Measurements from ENCODE around the gene VDAC1.
"Not testable (repeated sequence)": the region's sequence is repeated elsewhere in the genome, so short reads cannot be mapped to it uniquely, and the experiment has no call there.

The VDAC1 gene

GRCh38 chr5:133941456-133942196 is 63.1 kb downstream of the VDAC1 start:
- no CpG with 5 or more reads among the region's 8 CpGs for WGBS (ENCODE audit: insufficient coverage, insufficient read length)
- Histone ChIP-seq H3K4me1 (ENCODE audit: control insufficient read depth, insufficient read depth, low read length) (no peaks in the 10 kb centered on the region; the same call in 1 of the 2 replicates), H3K9me3 (ENCODE audit: control insufficient read depth, insufficient read depth, low read length) (no peaks in the 10 kb centered on the region), H3K36me3 (ENCODE audit: control insufficient read depth, insufficient read depth, low read length) (no peaks in the 10 kb centered on the region), H3K27ac (ENCODE audit: low read length) (no peak overlapping the region), H3K4me3 (ENCODE audit: low read length) (no peak overlapping the region), H3K27me3 (ENCODE audit: control insufficient read depth, insufficient read depth, low read length) (no peaks in the 10 kb centered on the region)
- DNase-seq (ENCODE audit: low read depth, low spot score) = no peak

GRCh38 chr5:133939668-133940067 is 65.1 kb downstream of the VDAC1 start:
- Histone ChIP-seq H3K27me3 (ENCODE audit: control insufficient read depth, insufficient read depth, low read length) (no peaks in the 10 kb centered on the region), H3K27ac (ENCODE audit: low read length) (no peak overlapping the region), H3K36me3 (ENCODE audit: control insufficient read depth, insufficient read depth, low read length) (no peaks in the 10 kb centered on the region), H3K4me1 (ENCODE audit: control insufficient read depth, insufficient read depth, low read length) (no peaks in the 10 kb centered on the region; the same call in 1 of the 2 replicates), H3K4me3 (ENCODE audit: low read length) (no peak overlapping the region), H3K9me3 (ENCODE audit: control insufficient read depth, insufficient read depth, low read length) (no peaks in the 10 kb centered on the region)
- no peak for DNase-seq (ENCODE audit: low read depth, low spot score)
- no CpG with 5 or more reads among the region's 3 CpGs for WGBS (ENCODE audit: insufficient coverage, insufficient read length)

GRCh38 chr5:133938929-133939328 is 65.8 kb downstream of the VDAC1 start:
- no peak for DNase-seq (ENCODE audit: low read depth, low spot score)
- WGBS (ENCODE audit: insufficient coverage, insufficient read length) = no CpG with 5 or more reads among the region's 3 CpGs
- no peaks in the 10 kb centered on the region for H3K27me3 ChIP-seq (ENCODE audit: control insufficient read depth, insufficient read depth, low read length)
- no peaks in the 10 kb centered on the region for H3K36me3 ChIP-seq (ENCODE audit: control insufficient read depth, insufficient read depth, low read length)
- no peak overlapping the region for H3K4me3 ChIP-seq (ENCODE audit: low read length)
- H3K4me1 ChIP-seq (ENCODE audit: control insufficient read depth, insufficient read depth, low read length) = no peaks in the 10 kb centered on the region; the same call in 1 of the 2 replicates
- H3K9me3 ChIP-seq (ENCODE audit: control insufficient read depth, insufficient read depth, low read length) = no peaks in the 10 kb centered on the region
- no peak overlapping the region for H3K27ac ChIP-seq (ENCODE audit: low read length)

- DNase-seq (ENCODE audit: low read depth, low spot score) = no peak
- Histone ChIP-seq H3K4me1 (ENCODE audit: control insufficient read depth, insufficient read depth, low read length) (no peaks in the 10 kb centered on the region; the same call in 1 of the 2 replicates), H3K27me3 (ENCODE audit: control insufficient read depth, insufficient read depth, low read length) (no peaks in the 10 kb centered on the region), H3K27ac (ENCODE audit: low read length) (no peak overlapping the region), H3K36me3 (ENCODE audit: control insufficient read depth, insufficient read depth, low read length) (no peaks in the 10 kb centered on the region), H3K4me3 (ENCODE audit: low read length) (no peak overlapping the region), H3K9me3 (ENCODE audit: control insufficient read depth, insufficient read depth, low read length) (no peaks in the 10 kb centered on the region)
- 100% methylated on average over 1 of the region's 6 CpGs for WGBS (ENCODE audit: insufficient coverage, insufficient read length)
Measured at GRCh38 chr5:133938039-133938821, 66.5 kb downstream of the VDAC1 start.

- not testable (repeated sequence) for H3K36me3 ChIP-seq (ENCODE audit: control insufficient read depth, insufficient read depth, low read length); H3K4me1 ChIP-seq (ENCODE audit: control insufficient read depth, insufficient read depth, low read length); DNase-seq (ENCODE audit: low read depth, low spot score); H3K9me3 ChIP-seq (ENCODE audit: control insufficient read depth, insufficient read depth, low read length); H3K27me3 ChIP-seq (ENCODE audit: control insufficient read depth, insufficient read depth, low read length); H3K27ac ChIP-seq (ENCODE audit: low read length); H3K4me3 ChIP-seq (ENCODE audit: low read length)
- WGBS (ENCODE audit: insufficient coverage, insufficient read length) = no CpG with 5 or more reads among the region's 3 CpGs
Measured at GRCh38 chr5:133937628-133938027, 67.1 kb downstream of the VDAC1 start.

- WGBS (ENCODE audit: insufficient coverage, insufficient read length) = no CpG with 5 or more reads among the region's 3 CpGs
- no peak for DNase-seq (ENCODE audit: low read depth, low spot score)
Measured at GRCh38 chr5:133936651-133937015, 68.1 kb downstream of the VDAC1 start.

GRCh38 chr5:133935991-133936650 is 68.7 kb downstream of the VDAC1 start:
- not testable (repeated sequence) for H3K36me3 ChIP-seq (ENCODE audit: control insufficient read depth, insufficient read depth, low read length); H3K4me3 ChIP-seq (ENCODE audit: low read length); H3K27ac ChIP-seq (ENCODE audit: low read length); H3K9me3 ChIP-seq (ENCODE audit: control insufficient read depth, insufficient read depth, low read length); H3K4me1 ChIP-seq (ENCODE audit: control insufficient read depth, insufficient read depth, low read length); DNase-seq (ENCODE audit: low read depth, low spot score); H3K27me3 ChIP-seq (ENCODE audit: control insufficient read depth, insufficient read depth, low read length)
- no CpG with 5 or more reads among the region's 10 CpGs for WGBS (ENCODE audit: insufficient coverage, insufficient read length)

More at GRCh38 chr5:133936651-133937015, 68.1 kb downstream of the VDAC1 start:
- no peaks in the 10 kb centered on the region; the same call in 1 of the 2 replicates for H3K4me1 ChIP-seq (ENCODE audit: control insufficient read depth, insufficient read depth, low read length)
- no peaks in the 10 kb centered on the region for H3K9me3 ChIP-seq (ENCODE audit: control insufficient read depth, insufficient read depth, low read length)
- H3K27ac ChIP-seq (ENCODE audit: low read length) = no peak overlapping the region
- no peaks in the 10 kb centered on the region for H3K36me3 ChIP-seq (ENCODE audit: control insufficient read depth, insufficient read depth, low read length)
- no peak overlapping the region for H3K4me3 ChIP-seq (ENCODE audit: low read length)
- no peaks in the 10 kb centered on the region for H3K27me3 ChIP-seq (ENCODE audit: control insufficient read depth, insufficient read depth, low read length)

GRCh38 chr5:133935667-133935940 is 69.2 kb downstream of the VDAC1 start:
- Histone ChIP-seq H3K27ac (ENCODE audit: low read length) (no peak overlapping the region), H3K4me1 (ENCODE audit: control insufficient read depth, insufficient read depth, low read length) (no peaks in the 10 kb centered on the region; the same call in 1 of the 2 replicates), H3K27me3 (ENCODE audit: control insufficient read depth, insufficient read depth, low read length) (no peaks in the 10 kb centered on the region), H3K9me3 (ENCODE audit: control insufficient read depth, insufficient read depth, low read length) (no peaks in the 10 kb centered on the region), H3K36me3 (ENCODE audit: control insufficient read depth, insufficient read depth, low read length) (no peaks in the 10 kb centered on the region), H3K4me3 (ENCODE audit: low read length) (no peak overlapping the region)
- no peak for DNase-seq (ENCODE audit: low read depth, low spot score)
- WGBS (ENCODE audit: insufficient coverage, insufficient read length) = no CpG with 5 or more reads among the region's 5 CpGs

GRCh38 chr5:133934822-133935666 is 69.7 kb downstream of the VDAC1 start:
- Histone ChIP-seq H3K27ac (ENCODE audit: low read length) (no peak overlapping the region), H3K4me3 (ENCODE audit: low read length) (no peak overlapping the region), H3K4me1 (ENCODE audit: control insufficient read depth, insufficient read depth, low read length) (no peaks in the 10 kb centered on the region; the same call in 1 of the 2 replicates), H3K27me3 (ENCODE audit: control insufficient read depth, insufficient read depth, low read length) (no peaks in the 10 kb centered on the region), H3K36me3 (ENCODE audit: control insufficient read depth, insufficient read depth, low read length) (no peaks in the 10 kb centered on the region), H3K9me3 (ENCODE audit: control insufficient read depth, insufficient read depth, low read length) (no peaks in the 10 kb centered on the region)
- WGBS (ENCODE audit: insufficient coverage, insufficient read length) = no CpG with 5 or more reads among the region's 5 CpGs
- DNase-seq (ENCODE audit: low read depth, low spot score) = no peak

- Histone ChIP-seq H3K36me3 (ENCODE audit: control insufficient read depth, insufficient read depth, low read length) (no peaks in the 10 kb centered on the region), H3K27ac (ENCODE audit: low read length) (no peak overlapping the region), H3K9me3 (ENCODE audit: control insufficient read depth, insufficient read depth, low read length) (no peaks in the 10 kb centered on the region), H3K4me1 (ENCODE audit: control insufficient read depth, insufficient read depth, low read length) (no peaks in the 10 kb centered on the region; the same call in 1 of the 2 replicates), H3K4me3 (ENCODE audit: low read length) (no peak overlapping the region), H3K27me3 (ENCODE audit: control insufficient read depth, insufficient read depth, low read length) (no peaks in the 10 kb centered on the region)
- no peak for DNase-seq (ENCODE audit: low read depth, low spot score)
- whole genome bisulfite sequencing (ENCODE audit: insufficient coverage, insufficient read length) = no CpG with 5 or more reads among the region's 5 CpGs
Measured at GRCh38 chr5:133934311-133934710, 70.5 kb downstream of the VDAC1 start.

Data from iPS DF 6.9 (cell line).